GM12878 (cell line): ENCODE data around the gene MFGE8.

ENCODE experiments used
- CHD1 ChIP-seq: IDR thresholded peaks from 2 replicates; pipeline ENCODE4 v1.6.1; 2012; ENCODE audit warnings: low read depth, low read length, improper control_type of control experiment
- CTCF ChIP-seq, 3 experiments: IDR thresholded peaks in 2 of 3; conservative IDR thresholded peaks in 1 of 3; 2 replicates each; pipeline ENCODE4 v1.5.1; 2011; ENCODE audit warnings: low read depth in 3 of 3, low read length in 3 of 3, mild to moderate bottlenecking in 3 of 3, control low read depth in 2 of 3, moderate library complexity in 2 of 3, inconsistent platforms in 1 of 3, mixed read lengths in 1 of 3; ENCODE audit not compliant: control insufficient read depth in 2 of 3, insufficient read depth in 1 of 3; ENCODE audit errors: extremely low read depth in 1 of 3
- E4F1 ChIP-seq: fragments of 450-650 bp; IDR thresholded peaks from 2 replicates; pipeline ENCODE4 v1.6.1; 2018; ENCODE audit warnings: borderline replicate concordance, mild to moderate bottlenecking; ENCODE audit not compliant: partially characterized antibody
- FOS ChIP-seq: IDR thresholded peaks from 3 replicates; pipeline ENCODE4 v1.6.1; 2011; ENCODE audit warnings: borderline replicate concordance; ENCODE audit not compliant: insufficient read length; ENCODE audit errors: extremely low read depth
- FOXM1 ChIP-seq: IDR thresholded peaks from 2 replicates; pipeline ENCODE4 v1.6.1; 2012; ENCODE audit warnings: low read depth, mild to moderate bottlenecking, inconsistent platforms, low read length, moderate library complexity
- HDGF ChIP-seq: fragments of 450-650 bp; IDR thresholded peaks from 2 replicates; pipeline ENCODE4 v1.6.1; 2016; ENCODE audit warnings: antibody characterized with exemption
- MLLT1 ChIP-seq: fragments of 450-650 bp; IDR thresholded peaks from 2 replicates; pipeline ENCODE4 v1.6.1; 2016; ENCODE audit warnings: mild to moderate bottlenecking
- POLR2A ChIP-seq: IDR thresholded peaks from 2 replicates; pipeline ENCODE4 v1.6.1; 2011; ENCODE audit warnings: low read depth, mild to moderate bottlenecking, low read length
- RELA ChIP-seq: fragments of 450-650 bp; IDR thresholded peaks from 2 replicates; pipeline ENCODE4 v1.8.0; 2014; ENCODE audit warnings: borderline replicate concordance; ENCODE audit not compliant: partially characterized antibody
- RELB ChIP-seq: fragments of 450-650 bp; IDR thresholded peaks from 2 replicates; pipeline ENCODE4 v1.6.1; 2017; ENCODE audit warnings: low read depth, mild to moderate bottlenecking, moderate library complexity
- SIX5 ChIP-seq: IDR thresholded peaks from 2 replicates; pipeline ENCODE4 v1.6.1; 2011; ENCODE audit warnings: mild to moderate bottlenecking, low read depth, low read length, moderate library complexity; ENCODE audit not compliant: severe bottlenecking
- STAT3 ChIP-seq: IDR thresholded peaks from 2 replicates; pipeline ENCODE4 v1.6.1; 2011; ENCODE audit warnings: low read depth, low read length, improper control_type of control experiment
- SUZ12 ChIP-seq: fragments of 200-600 bp; sonication (generic); IDR thresholded peaks from one replicate; pipeline ENCODE4 v1.6.1; 2018; ENCODE audit warnings: antibody characterized with exemption, mild to moderate bottlenecking; ENCODE audit not compliant: unreplicated experiment
- USF2 ChIP-seq: IDR thresholded peaks from 2 replicates; pipeline ENCODE4 v1.6.1; 2011; ENCODE audit warnings: low read depth, low read length, improper control_type of control experiment, borderline replicate concordance

GRCh38 chr15:88959445-88959844 lies 46.3 kb upstream of the MFGE8 start:
- TF ChIP-seq HDGF (no peak), STAT3 (no peak), CTCF (IDR thresholded peaks at IDR 0.05 in 2 of 3, conservative IDR thresholded peaks at IDR 0.05 in 1 of 3; ENCODE audit: control insufficient read depth in 2 of 3, extremely low read depth in 1 of 3, insufficient read depth in 1 of 3, low read depth in 3 of 3, low read length in 3 of 3) (no peak), CHD1 (no peak), SUZ12 (no peak), E4F1 (no peak), USF2 (no peak), SIX5 (no peak), POLR2A (no peak), FOS (no peak), RELA (no peak), MLLT1 (no peak), FOXM1 (no peak), RELB (no peak)
